Measurements from ENCODE around the gene PARP16.

The PARP16 gene, protein sequence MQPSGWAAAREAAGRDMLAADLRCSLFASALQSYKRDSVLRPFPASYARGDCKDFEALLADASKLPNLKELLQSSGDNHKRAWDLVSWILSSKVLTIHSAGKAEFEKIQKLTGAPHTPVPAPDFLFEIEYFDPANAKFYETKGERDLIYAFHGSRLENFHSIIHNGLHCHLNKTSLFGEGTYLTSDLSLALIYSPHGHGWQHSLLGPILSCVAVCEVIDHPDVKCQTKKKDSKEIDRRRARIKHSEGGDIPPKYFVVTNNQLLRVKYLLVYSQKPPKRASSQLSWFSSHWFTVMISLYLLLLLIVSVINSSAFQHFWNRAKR

DNA sequence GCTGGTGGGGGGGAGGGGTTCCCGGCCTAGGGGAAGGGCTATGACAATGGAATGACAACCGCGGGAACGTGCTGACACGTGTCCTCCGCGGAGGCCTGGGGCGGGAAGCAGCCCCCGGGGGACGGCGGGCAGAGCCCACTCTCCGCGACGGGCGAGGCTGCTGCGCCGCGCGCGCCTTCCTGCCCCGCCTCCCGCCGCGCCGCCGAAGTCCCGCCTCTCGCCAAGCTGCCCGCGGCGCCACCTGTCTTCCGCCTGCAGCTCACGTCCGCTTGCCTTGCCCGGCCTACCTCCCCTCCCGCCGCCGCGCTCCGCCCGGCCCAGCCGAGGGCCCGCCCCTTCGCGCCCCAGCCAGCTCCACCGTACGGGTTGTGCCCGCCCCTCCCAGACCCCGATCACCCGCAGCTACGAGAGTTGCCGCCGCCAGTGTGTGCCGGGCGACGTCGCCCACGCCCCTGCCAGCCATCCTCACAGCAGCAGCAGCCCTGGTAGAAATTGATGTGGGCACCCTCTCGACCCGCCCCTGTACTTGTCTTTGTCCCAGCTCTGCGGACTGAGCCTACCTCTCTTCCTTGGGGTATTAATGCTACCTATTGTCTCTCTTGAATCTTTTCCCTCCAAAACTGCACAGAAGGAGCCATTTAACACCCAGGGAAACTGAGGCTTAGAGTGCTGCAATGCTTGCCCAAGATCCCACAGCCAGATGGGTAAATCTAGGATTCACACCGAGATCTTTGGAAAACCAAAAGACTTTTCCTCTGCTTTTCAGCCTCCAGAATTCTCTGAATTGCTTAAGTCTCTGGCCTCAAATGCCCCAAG is at the start of gene PARP16:
PARP16 (minus strand) TSS at position 180 of the 816 bp plus-strand sequence. CDS start 457 bp downstream, outside the sequence.
- peak; percentile 84 to 86 for DNase-seq

DNA sequence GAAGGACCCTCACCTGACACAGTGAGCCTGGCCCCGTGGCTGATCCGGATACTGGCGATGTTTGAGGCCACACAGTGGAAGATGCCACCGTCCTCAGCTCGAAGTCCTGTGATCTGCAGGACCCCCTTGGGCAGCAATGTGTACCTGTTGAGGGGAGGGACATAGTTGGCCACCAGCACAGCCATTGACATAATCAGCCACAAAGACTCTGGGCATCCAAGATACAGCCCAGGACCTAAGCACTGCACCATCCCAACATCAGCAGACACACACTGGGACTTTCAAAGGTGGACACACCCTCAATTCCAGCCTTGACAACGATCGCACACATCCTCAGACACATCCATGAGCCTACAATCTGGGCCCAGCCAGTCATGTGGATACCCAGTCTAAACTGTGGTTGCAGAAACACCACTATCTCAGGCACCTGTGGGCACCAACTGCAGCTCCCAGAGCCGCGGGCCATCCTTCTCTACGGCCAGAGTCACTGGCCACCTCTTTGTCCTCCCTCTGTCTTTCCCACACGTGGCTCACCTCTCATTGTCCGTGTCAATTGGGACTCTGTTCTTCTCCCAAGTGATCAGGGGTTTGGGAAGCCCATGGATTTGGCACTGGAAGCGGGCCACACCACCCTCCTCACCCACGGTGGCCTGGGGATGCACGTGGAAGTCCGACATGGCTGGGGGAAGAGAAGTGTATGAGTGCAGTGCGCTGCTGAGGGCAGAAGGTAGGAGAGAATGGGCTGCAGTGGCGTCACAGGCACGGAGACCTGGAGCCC is 48.8 kb upstream of the PARP16 start:
- DNase-seq, result no peak

DNA sequence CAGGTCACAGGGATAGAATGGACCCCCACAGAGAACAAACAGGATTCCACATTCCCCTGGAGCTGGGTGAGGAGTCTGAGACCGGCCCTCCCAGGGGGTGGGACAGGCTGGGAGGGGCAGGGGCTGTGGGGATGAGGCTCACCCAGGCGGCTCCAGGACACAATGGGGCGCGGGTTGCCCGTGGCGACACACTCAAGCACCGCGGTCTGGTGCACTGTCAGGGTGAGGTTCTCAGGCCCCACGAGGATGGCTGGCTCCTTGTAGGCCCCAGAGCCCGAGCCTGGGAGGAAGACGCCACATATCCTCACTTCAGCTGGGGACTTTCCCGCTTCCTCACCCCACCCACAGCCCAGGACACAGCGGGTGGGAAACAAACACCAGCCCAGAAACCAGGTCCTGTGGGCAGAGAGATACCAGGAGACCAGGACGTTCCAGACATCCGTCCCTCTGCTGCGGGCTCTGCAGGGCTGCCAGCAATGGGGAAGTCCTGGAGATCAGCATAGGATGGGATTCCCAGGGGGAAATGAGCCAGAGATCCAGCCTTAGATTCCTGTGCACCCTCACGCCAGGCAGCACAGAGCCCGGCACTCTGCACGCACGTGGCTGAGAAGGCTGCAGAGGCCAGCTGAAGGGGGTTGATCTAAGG is 48.0 kb upstream of the PARP16 start:
- DNase-seq, result no peak

DNA sequence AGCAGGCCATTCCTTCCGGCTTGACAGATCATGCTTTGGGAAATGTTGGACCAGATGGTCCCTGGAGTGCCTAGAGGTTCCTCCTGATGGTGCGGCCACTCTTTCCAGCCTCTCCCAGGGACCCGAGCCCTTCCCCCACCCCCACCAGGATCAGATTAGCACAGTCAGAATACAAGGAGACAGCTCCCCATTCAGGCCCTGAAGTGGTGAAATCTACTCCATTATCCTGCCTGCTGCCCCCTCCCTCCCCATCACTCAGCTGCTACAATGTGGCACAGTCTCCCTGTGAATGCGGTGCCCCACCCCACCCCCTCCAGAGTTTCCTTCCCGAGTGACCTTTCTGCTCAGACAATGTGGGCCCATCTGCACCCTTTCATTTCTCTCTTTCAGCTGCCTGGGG is 47.2 kb upstream of the PARP16 start:
- DNase-seq, result no peak

DNA sequence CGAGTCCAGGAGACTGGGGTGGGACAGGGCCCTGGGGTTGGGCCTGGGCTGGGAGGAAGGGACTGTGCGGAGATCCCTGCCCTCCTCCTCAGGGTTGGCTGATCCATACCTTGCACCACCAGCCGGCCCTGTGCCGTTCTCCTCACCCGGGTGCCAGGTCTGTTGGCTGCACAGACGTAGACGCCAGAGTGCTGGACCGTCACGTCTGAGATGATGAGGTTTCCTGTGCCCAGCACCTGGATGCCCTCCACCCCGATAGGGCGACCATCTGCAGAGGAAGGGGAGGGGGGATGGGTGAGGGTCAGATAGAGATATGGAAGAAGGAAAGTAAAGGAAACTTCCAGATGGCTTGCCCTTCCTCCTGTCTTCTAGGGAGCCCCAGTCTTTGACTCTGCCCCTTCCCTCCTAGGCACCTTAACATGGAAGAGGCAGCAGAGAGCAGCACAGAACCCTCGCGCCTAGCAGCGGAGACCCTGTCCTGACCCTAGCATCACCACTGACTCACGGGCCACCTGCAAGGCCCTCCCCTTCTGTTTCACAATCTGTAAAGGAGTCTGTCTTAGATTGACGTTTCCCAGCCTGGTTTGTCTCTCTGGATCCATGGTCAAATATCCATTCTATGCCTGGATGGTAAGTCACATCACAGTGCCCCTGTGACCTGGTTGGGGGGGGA is 46.6 kb upstream of the PARP16 start:
- DNase-seq, result no peak

DNA sequence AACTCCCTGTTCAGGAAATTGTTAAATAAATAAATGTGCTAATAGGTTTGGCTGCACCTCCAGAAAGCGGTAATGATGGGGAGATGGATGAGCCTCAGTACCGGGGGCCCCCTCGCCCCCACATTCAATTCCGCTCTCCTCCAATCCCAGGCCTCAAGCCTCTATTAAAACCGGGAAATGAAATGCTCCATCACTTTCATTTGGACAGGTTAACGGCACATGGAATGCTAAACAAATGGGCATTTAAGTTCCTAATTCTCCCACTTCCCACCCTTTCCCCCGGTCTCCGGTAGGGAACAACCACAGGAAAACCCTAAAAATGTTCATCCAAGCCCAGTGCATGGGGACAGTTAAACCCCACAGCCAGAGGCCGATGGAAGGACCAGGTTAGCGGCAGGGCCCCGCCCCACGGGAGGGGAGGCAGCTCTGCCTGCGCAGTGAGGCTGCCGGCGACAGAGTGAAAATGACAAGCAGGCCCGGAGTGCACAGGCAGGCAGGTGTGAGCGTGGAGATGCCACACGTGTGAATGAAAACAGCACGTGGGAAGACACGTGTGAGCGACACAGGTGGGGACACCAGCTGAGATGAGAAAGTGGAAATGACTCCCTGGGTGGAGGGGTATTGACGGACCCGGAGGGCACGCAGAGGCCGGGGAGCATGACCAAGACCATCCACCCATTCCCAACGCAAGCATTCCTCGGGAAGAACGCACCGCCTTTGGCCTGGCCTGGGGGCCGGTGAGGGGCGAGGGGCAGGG is 45.9 kb upstream of the PARP16 start:
- DNase-seq, result no peak

DNA sequence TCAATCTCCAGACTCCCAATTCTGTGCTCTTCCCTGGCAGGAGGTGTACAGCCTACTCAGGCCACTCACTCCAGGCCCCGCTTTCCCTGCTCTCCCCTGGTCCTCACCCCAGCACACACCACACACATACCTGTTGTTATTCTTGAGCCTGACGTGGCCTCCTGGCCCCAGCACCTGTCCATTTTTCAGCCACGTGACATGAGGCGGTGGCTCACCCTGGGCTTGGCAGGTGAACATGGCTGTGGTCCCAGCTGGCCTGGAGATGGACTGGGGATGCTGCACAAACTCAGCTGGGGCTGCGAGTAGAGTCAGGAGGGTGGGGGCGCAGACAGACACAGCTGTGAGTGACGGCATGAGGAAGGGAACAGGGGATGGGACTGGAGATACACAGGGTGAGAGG is 45.1 kb upstream of the PARP16 start:
- DNase-seq, result no peak

DNA sequence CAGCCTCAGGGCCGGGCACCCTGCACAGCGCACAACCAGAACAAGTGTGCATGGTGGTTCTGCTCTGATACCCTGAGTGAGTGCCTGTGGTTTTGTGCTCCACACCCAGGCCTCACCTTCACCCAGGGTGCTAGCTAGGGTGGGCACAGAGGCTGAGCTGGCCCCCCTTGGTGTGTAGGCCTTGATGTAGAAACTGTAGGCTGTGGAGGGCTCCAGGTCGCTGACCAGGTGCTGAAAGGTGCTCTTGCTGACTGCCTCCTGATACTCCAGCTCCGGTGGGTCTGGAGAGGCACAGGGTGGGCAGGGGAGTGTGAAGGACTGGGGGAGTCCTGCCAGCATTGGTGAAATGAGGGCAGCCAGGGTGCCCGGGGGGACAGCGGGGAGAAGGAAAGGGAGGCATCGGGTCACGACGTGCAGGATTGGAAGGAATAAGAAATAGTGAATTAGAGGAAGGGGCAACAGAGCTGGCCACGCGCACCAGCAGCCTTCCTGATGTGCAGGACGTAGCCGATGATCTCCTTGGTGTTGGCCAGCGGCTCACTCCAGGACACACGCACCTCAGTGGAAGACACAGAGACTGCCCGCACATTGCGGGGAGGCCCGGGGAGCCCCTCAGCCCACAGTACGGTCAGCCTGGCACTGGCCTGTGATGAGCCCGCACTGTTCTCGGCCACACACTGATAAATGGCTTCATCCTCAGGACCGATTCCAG is 44.4 kb upstream of the PARP16 start:
- DNase-seq, result no peak

DNA sequence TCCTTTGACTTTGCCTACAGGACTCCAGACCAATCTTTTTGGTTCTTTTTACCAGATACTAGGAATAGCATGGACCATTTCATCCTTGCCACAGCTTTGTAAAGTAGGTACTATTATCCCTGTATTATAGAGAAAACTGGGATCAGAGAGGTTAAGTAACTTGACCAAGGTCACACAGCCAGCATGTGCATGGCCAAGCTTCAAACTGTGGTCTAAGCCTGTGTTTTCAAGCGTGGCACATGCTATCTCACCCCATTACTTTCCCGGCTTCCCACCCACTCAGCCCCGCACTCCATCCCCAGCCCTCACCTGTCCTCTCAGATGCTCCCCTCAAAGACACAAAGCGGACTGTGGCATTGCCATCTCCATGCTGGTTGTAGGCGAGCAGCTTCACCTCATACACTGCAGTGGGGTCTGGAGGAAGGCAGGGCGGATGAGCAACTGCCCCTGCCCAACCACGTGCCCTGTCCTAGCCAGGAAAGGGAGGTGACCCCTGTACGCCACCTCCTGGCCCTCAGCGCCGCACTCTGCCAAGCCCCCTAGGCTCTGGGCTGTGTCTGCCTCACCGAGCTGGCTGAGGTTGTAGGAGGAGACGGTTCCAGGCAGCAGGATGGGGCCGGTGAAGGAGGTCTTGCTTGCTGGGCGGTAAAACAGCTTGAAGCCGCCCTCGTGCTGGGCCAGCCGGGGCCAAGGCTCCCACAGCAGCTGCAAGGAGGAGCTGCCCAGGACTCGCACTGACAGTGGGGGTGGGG is 43.5 kb upstream of the PARP16 start:
- DNase-seq, result no peak

DNA sequence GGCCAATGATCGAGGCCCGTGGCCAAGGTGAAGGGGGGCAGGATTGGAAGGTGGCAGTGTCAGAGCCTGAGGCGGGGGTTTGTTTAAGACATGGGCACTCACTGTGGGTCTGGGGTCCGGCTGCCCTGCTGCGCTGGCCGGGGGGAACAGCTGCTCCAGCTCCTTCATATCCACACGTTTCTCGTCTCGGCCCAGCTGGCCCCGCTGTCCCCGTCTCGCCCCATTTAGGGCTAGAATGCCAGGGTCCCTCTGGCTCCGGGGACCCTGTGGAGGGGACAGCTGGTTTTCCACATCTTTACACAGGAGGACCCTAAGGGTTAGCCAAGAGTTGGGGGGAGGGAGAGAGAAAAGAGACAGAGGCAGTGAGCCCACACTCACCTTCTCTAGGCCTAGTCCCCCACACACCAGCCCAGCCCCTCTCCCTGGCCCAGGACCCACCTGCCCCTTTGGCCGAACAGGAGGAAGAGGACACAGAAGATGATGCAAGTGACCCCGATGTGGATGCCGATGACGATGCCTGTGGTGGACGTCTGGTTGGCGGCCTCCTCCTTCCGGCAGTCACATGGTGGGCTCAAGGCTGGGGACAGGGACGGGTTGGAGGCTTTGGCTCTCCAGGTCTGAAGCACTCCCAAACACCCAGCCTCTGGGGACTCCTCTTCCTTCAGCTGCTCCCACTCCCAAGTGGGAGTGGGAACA is 42.8 kb upstream of the PARP16 start:
- DNase-seq, result no peak

DNA sequence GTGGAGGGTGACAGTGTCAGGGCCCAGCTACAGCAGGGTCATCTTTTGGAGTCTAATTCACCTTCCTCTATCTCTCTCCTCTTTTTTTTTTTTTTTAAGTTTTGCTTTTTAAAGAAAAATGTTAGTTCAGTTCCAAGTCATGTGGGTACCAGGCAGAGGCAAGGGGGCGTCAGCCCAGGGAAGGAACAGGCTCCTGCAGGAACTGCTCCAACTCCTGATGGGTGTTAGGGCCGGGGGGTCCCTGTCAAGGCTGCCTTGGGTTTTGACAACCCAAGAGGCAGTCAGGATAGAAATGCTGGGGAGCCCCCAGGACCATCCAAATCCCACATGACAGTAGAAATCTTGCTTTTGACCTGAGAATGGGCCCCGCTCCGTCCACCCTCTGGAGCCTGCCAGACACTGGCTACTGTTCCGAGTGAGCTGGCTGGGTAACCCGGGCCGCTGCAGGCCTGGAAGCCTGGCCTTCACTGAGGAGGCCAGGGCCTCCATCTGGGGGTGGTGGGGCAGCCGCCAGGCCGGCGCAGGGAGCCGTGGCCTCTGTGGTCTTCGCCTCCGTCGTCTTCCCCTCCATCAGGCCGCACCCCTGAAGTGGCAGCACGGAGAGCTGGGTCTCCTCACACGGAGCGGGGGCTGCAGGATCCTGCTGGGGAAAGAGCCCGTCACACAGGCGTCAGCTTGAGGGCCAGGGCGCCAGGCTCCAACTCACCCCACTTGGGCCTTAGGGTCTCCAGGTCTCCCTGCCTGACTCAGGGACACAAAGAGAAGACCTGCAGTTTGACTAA is 42.0 kb upstream of the PARP16 start:
- DNase-seq, result no peak

DNA sequence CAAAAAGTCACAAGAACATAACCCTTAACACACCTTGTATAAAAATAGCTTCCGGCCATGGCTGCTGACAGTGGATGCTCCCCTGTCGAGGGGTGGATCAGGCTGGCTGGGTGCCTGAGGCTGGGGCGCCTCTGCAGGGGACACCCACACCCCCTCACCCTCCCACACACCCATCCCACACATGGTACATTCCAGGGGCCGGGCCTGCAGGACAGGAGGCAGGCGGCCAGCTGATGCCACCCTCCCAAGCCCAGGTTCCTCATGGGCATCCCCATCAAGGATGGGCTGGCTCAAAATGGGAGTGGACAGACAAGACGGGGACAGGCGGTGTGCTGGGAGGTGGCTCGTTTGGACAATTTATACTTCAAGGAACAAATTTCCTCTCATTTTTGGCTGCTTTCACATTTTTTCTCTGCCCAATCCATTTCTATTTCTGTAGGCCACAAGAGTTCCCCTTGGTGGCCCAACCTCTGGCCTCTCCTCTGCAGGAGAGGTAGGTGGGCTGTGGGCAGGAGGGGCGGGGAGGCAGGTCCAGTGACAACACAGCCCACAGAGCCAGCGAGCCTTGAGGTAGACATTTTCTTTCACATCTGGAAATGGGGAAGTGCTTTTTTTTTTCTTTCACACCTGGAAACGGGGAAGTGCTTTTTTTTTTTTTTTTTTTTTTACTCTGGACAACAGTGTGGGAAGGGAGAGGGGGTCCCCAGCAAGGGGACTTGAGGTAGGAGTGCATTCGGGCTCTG is 41.1 kb upstream of the PARP16 start:
- DNase-seq, result no peak

DNA sequence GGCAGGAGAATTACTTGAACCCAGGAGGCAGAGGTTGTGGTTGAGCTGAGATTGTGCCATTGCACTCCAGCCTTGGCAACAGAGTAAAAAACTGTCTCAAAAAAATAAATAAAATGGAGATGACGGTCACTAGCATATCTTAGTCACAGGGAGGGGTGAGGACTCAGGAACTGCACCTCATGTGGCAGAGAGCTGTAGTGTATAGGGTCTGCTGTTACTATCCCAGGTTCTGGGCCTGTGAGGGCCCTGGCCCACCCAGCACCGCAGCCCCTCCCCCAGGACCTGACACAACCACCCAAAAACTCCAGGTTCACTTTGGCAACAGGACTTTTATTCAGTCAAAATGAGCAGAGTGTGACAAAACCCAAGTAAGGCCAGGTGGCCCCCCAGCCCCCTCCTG is 40.1 kb upstream of the PARP16 start:
- DNase-seq, result no peak

DNA sequence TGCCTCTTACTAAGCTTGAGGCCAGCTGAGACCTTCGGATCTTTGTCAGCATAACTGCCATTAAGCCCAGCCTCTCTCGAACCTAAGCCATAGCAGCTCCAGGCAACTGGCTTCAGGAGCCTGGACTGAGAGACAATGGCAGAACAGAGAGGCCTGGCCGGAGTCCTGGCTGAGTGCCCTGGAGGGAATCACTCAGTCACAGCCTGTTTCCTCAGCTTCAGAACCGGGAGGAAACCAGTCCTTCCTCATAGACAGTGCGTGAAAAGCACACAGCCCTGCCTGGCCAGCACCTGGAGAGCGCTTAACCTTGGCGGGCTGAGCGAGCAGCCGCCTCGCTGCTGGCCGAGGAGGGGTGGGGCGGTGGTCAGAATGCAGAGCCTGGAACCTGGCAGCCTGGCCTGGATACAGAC is 39.4 kb upstream of the PARP16 start:
- no peak for DNase-seq

DNA sequence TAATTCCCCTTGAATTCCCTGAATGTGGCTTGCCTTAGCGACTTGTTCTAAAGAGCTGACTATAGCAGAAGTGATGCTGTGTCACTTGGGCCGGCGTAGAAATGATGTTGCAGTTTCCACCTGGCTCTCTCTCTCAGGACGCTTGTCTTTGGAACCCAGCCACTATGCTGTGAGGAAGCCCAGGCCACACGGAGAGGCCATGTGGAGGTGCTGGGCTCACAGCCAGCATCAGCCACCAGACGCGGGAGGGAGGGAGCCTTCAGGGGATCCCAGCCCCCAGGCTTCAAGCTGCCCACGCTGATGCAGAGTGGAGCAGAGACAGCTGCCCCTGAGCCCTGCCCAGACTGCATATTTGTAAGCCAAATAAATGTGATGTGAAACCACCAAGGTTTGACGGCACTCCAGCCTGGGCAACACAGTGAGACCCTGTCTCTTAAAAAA is 36.4 kb upstream of the PARP16 start:
- no peak for DNase-seq

DNA sequence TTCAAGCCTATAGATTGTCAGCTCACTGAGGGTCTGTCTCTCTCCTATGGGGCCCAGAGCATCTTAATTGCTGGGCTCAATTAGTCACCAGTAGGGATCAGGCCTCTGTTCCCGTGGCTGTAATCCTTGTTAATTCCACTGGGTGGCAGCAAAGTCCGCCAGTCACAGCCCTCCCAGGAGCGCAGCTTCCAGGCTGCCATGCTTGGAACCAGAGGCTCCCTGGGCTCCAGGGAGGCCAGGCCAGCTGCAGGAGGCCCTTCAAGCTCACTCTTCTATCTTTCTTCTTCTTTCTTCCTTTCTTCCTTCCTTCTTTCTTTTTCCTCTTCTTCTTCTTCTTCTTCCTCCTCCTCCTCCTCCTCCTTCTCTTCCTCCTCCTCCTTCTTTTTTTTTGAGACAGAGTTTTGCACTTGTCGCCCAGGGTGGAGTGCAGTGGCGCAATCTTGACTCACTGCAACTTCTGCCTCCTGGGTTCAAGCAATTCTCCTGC is 32.2 kb upstream of the PARP16 start:
- peak; percentile 68 to 71 for DNase-seq

DNA sequence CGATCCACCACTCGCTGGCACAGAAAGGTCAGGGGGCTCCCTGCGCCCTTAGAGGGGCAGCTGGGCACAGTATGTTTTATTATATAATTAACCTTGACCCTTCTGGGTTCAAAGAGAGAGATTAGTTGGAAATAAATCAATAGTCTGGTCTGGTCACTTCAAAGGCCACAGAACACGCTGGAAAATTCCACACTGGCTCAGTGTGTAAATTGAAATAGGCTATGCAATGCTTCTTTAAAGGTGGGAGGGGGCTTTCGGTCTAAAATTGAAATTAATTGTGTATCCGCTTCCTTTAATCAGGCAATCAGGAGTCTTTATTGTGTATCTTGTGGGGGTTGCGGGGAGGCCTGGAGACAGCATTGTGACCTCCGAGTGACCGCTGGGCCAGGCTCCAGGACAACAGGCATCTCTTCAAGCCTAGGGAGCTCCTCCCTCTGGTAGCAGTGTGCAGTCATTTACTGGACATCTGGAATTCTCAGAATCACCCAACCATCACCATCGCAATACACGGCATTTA is 25.8 kb upstream of the PARP16 start:
- DNase-seq, result no peak
